Caki2 (cell line): Measurements from ENCODE around the gene KRT72. TPM values are rescaled to one million over a fixed set of nuclear protein-coding genes. Genes with fewer than 3 reads are reported as not detected.

Source experiments
- DNase-seq: peaks from one replicate; pipeline ENCODE4 v3.0.0-alpha.2; 2015; ENCODE audit warnings: low read depth
- in situ Hi-C: cut with HindIII; loops from 2 replicates; pipeline ENCODE4 v1.10.0; 2016; ENCODE audit warnings: low sequenced_read_pairs, low pct_unique_long_range_greater_than_20kb, mixed read lengths
- total RNA-seq: library from RNA; depleted of rRNA; stranded (reverse); fragments of >200 nt; shearing (Covaris generic); gene quantifications from 2 replicates; pipeline ENCODE4 v1.2.3, GENCODE V29; 2014; ENCODE audit warnings: low replicate concordance

Gene KRT72
- total RNA-seq, 1 experiment from 2014 or later = not detected

GRCh38 chr12:52631676-52632459, 30.6 kb upstream of the KRT72 start:
- no peak for DNase-seq
- in situ Hi-C loops = no loop called here

- DNase-seq = no peak
- in situ Hi-C loops = no loop called here
Observed at GRCh38 chr12:52631264-52631663, 30.0 kb upstream of the KRT72 start.

- DNase-seq = no peak
- in situ Hi-C loops = no loop called here
Observed at GRCh38 chr12:52630599-52631200, 29.4 kb upstream of the KRT72 start.

GRCh38 chr12:52630008-52630500, 28.8 kb upstream of the KRT72 start:
- in situ Hi-C loops = no loop called here

GRCh38 chr12:52629281-52630007, 28.2 kb upstream of the KRT72 start:
- no peak for DNase-seq
- in situ Hi-C loops = no loop called here

More at GRCh38 chr12:52630008-52630500, 28.8 kb upstream of the KRT72 start:
- no peak for DNase-seq

- no peak for DNase-seq
- in situ Hi-C loops = no loop called here
Observed at GRCh38 chr12:52628841-52629240, 27.6 kb upstream of the KRT72 start.

GRCh38 chr12:52628111-52628507, 26.8 kb upstream of the KRT72 start:
- in situ Hi-C loops = no loop called here

GRCh38 chr12:52627395-52628110, 26.3 kb upstream of the KRT72 start:
- DNase-seq = no peak
- in situ Hi-C loops = no loop called here

More at GRCh38 chr12:52628111-52628507, 26.8 kb upstream of the KRT72 start:
- no peak for DNase-seq

- in situ Hi-C loops = no loop called here
- no peak for DNase-seq
Observed at GRCh38 chr12:52622349-52622748, 21.1 kb upstream of the KRT72 start.

- DNase-seq = no peak
- in situ Hi-C loops = no loop called here
Observed at GRCh38 chr12:52618866-52619265, 17.6 kb upstream of the KRT72 start.

- in situ Hi-C loops = no loop called here
- DNase-seq = no peak
Observed at GRCh38 chr12:52618216-52618615, 17.0 kb upstream of the KRT72 start, which contains the start of gene KRT73. TSS of gene KRT73 (minus strand) at chr12:52618559. CDS start at chr12:52618524, 35 bp downstream.

GRCh38 chr12:52617403-52617785, 16.1 kb upstream of the KRT72 start:
- DNase-seq = no peak
- in situ Hi-C loops = no loop called here

- in situ Hi-C loops = no loop called here
- no peak for DNase-seq
Observed at GRCh38 chr12:52616680-52617402, 15.6 kb upstream of the KRT72 start.

GRCh38 chr12:52615912-52616311, 14.6 kb upstream of the KRT72 start:
- in situ Hi-C loops = no loop called here
- no peak for DNase-seq

- DNase-seq = no peak
- in situ Hi-C loops = no loop called here
Observed at GRCh38 chr12:52615208-52615868, 14.1 kb upstream of the KRT72 start.

- in situ Hi-C loops = no loop called here
Observed at GRCh38 chr12:52614381-52615207, 13.3 kb upstream of the KRT72 start.

More at GRCh38 chr12:52614381-52615207, 13.3 kb upstream of the KRT72 start:
- DNase-seq = no peak
